GM18858 (cell line): ENCODE results near the gene LSAMP.

ENCODE experiments used
- ATAC-seq: cut with Tn5 transposase; IDR thresholded peaks from one replicate; pipeline ENCODE4 v1.9.1; 2021; ENCODE audit not compliant: unreplicated experiment

The LSAMP gene

DNA sequence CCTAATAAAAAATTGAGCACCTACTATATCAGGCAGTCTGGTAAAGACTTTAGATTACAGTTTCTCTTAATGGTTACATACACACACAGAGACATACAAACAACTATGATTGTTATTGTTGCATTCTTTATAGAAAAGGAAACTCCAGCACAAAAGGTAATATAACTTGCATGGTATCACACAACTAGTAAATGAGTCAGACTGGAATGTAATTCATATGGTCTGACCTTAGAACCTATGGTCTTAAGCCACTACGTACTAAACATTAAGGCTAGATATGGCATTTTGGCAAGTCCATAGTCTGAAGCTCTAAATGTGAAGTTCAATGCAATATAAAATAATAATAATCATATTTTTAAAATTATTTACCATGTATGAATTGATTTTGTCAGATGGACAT, 380.6 kb downstream of the LSAMP start:
- ATAC-seq: no peak

DNA sequence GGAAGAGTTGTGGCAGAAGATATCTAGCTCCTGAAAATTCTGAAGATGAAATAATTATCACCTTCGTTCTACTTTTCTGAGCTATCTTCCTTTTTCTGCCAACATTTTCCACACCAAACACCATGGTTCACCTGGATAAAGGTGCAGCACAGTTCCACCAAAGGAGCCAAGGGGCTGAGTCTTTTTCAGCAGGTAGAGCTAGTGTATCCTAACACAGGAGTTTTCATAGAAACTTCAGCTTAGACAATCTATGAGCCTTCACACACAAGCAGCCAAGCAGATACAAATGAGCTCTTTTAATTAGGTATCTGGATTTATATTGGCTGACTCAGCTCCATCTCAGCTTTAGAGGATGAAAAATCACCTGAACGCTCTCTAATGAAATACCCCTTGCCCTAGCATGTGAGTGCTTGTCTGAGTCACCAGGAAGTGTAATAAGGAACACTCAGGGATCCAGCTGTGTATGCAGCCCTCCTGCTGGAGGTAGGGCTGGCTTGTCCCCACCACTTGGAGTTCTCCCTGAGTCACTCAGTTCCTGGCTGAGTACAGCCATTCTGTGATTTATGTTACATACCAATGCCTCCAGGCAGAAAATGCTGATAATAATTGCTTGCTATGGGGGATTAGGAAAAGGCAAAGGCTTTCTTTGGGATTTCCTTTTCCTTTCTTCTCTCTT, 385.7 kb downstream of the LSAMP start:
- ATAC-seq: no peak

- ATAC-seq: no peak
Measured at GRCh38 chr3:116058844-116059243, 386.4 kb downstream of the LSAMP start.

- no peak for ATAC-seq
Measured at GRCh38 chr3:116057400-116058006, 387.8 kb downstream of the LSAMP start.

- peak; percentile 88 for ATAC-seq
Measured at GRCh38 chr3:116056280-116056679, 389.0 kb downstream of the LSAMP start.

- no peak for ATAC-seq
Measured at GRCh38 chr3:116053017-116053416, 392.3 kb downstream of the LSAMP start.

DNA sequence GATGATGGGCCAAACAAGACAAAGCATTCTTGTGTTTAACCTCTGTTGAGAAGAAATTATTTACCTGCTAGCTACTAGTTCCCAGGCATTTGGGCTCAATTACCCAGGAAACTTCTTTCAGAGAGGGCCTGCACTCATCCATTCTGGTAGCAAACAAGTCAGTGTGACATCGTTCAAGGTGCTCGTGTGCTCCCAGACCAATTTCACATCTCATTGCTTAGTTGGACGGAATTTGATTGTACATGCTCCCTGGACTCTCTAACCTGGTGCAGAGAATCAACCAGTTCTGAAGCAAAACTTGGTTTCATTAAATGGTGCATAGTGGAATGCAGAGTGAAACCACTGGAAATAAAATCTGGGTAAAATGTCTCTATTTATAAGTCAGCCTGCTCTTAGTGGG, 392.7 kb downstream of the LSAMP start:
- no peak for ATAC-seq

- no peak for ATAC-seq
Measured at GRCh38 chr3:116051586-116051985, 393.7 kb downstream of the LSAMP start.

DNA sequence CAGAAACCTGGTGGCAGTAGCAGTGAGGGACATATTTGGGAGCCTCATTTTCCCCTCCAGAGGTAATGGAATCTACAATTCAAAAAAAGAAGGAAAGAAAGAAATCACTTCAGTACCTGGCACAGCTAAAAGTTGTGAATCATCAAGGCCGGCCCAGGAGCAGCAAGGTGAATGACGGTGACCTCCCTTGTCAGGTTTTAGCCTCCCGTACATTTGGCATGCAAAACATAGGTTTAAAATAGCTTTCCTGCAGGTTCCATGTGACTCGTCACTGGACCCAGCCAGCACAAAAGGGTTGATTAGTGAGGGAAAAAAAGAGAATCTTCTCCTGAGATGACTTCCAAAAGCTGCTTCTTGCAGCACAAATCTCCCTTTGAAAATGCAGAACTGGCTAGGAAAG, 394.2 kb downstream of the LSAMP start:
- peak; percentile 64 for ATAC-seq

GRCh38 chr3:116050311-116050915, 394.9 kb downstream of the LSAMP start:
- no peak for ATAC-seq

DNA sequence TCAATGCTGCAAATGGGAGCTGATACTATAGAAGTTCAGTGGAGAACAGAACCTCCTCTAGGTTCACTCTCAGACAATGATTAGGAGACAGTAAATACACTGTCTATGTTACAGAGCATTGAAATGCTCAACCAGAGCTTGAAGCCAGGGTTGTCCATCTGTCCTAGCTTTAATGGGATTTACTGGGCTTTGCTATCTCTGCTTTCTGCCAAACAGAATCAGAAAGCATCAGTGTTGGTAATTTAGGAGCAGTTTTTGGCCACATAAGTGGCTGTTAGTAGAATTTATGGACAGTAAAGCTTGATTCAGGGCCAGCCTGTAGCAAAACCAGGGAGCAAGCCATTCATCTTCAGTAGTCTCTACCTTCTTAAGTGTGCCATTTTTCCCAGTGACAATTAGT, 396.3 kb downstream of the LSAMP start:
- no peak for ATAC-seq

GRCh38 chr3:116046350-116046749, 398.9 kb downstream of the LSAMP start:
- ATAC-seq: no peak

DNA sequence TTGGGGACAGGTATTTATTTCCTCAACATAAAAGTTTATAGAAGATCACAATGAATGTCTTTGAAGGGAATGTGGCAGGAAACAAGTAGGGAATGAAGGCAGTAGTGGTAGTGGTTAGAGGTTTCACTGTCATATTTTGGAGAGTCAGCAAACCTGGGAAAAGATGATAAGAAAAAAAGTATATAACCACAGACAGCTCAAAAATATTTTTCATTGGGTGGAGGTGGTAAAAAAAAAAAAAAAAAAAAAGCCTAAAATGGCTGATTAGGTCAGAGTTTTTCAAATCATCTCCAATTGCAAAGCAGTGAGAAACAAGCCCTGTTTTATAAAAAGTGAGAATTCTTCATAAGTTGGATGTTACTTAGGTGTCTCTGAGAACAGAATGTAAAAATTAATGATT, 400.0 kb downstream of the LSAMP start:
- no peak for ATAC-seq

DNA sequence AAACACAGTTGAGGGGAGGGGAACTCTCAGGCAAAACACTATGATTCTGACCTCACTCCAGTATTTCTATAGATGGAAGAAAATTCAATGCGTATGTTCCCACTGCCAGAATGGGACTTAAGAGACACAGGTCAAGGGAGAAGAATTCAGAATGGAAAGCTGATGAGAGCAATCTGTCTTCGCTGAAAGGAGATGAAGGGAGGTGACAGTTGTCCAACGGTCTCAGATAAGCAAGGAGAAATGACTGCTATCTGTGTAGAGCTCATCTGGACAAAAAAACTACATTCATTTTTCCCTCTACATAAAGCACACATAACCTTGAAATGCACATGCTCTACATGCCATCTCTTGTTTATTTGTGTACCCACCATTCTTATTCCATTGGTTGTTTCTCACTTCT, 405.1 kb downstream of the LSAMP start:
- ATAC-seq: no peak

DNA sequence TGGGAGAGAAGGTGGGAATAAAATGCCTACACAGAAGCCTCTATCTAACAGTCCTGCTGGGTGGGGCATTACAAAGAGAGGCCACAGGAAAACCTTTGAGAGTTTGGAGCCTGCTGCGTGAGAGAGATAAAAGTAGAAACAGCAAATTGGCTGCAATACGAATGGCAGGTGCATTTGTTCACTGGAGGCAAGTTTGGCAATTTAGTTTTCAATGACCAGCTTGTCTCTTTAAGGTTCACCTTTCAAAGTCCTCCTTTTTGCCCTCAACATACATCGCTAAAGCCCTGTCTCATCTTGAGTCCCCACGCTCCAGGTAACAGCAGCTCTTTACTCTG, 405.7 kb downstream of the LSAMP start:
- no peak for ATAC-seq

GRCh38 chr3:116038968-116039650, 406.2 kb downstream of the LSAMP start:
- no peak for ATAC-seq

GRCh38 chr3:116037954-116038911, 407.1 kb downstream of the LSAMP start:
- peak; percentile 96 for ATAC-seq

DNA sequence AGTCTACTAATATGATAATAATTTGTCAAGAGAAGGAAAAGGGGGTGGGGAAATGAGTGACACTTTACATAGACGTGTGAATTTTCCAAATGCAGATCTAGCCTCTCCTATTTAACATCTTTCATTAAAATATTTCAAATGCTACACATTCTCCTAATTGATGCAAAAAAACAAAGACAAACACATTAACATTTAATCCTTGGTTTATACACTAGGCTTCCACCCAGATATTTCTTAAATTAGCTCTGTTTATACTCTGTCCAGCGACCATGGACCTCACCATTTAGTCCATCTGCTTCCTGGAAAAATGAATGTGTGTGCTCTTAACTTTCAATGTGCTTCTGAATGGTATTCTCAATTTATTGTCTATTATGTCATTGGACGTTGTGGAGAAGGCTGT, 409.9 kb downstream of the LSAMP start:
- no peak for ATAC-seq

GRCh38 chr3:116034794-116035193, 410.5 kb downstream of the LSAMP start:
- no peak for ATAC-seq

- no peak for ATAC-seq
Measured at GRCh38 chr3:116034086-116034485, 411.2 kb downstream of the LSAMP start.

- no peak for ATAC-seq
Measured at GRCh38 chr3:116033516-116033915, 411.8 kb downstream of the LSAMP start.
